Ovary (tissue), 9 donors: ENCODE data around the gene SYT6. TPM values are rescaled to one million over a fixed set of nuclear protein-coding genes. Genes with fewer than 3 reads are reported as not detected.

Source experiments
- DNase-seq, 5 donors: peaks; one replicate each; pipeline ENCODE4 v3.0.0-alpha.2; 2019 to 2020
- H3K27ac ChIP-seq, 2 donors: fragments of 200-600 bp; one replicate each; pipeline versions ENCODE4 v1.5.1 to v1.8.0; 2019 to 2022
- H3K27me3 ChIP-seq: fragments of 200-600 bp; one replicate; pipeline ENCODE4 v1.8.0; 2022
- H3K36me3 ChIP-seq: fragments of 200-600 bp; sonication (generic); one replicate; pipeline ENCODE4 v1.5.1; 2019
- H3K4me1 ChIP-seq: one replicate; pipeline ENCODE4 v1.8.1; 2013; ENCODE audit warnings: mild to moderate bottlenecking, moderate library complexity; ENCODE audit not compliant: insufficient read depth
- H3K4me3 ChIP-seq: fragments of 200-600 bp; sonication (generic); one replicate; pipeline ENCODE4 v1.5.1; 2017
- H3K9me3 ChIP-seq, 2 donors: fragments of 200-600 bp in 1 of 2; sonication (generic) in 1 of 2; one replicate each; pipeline versions ENCODE4 v1.5.1 to v1.8.1; 2013 to 2019; ENCODE audit warnings: mild to moderate bottlenecking in 1 of 2, moderate library complexity in 1 of 2
- CTCF ChIP-seq, 3 donors: fragments of 450-650 bp in 2 of 3; fragments of 200-600 bp in 1 of 3; IDR thresholded peaks; one replicate each; pipeline versions ENCODE4 v1.5.1 to v1.8.0; 2016 to 2022; ENCODE audit warnings: antibody characterized with exemption in 3 of 3, mild to moderate bottlenecking in 1 of 3
- EP300 ChIP-seq: sonication (generic); formaldehyde crosslinking; IDR thresholded peaks from one replicate; pipeline ENCODE4 v1.6.1; 2017; ENCODE audit warnings: antibody characterized with exemption
- POLR2A ChIP-seq: fragments of 450-650 bp; IDR thresholded peaks from one replicate; pipeline ENCODE4 v1.6.1; 2017; ENCODE audit warnings: antibody characterized with exemption, mild to moderate bottlenecking, moderate library complexity
- WGBS, 3 donors: extraction: QIAGEN DNeasy Blood & Tissue Kit in 1 of 3; methylation state at CpG; one replicate each; pipeline versions ENCODE4 v1.1.5 to v1.1.7; 2013 to 2017; 5-methylcytosine and 5-hydroxymethylcytosine counted together
- intact Hi-C, 4 donors: fragments of 100-400 bp; cut with DNase I; formaldehyde crosslinking; loops; one replicate each; pipeline versions ENCODE4 v1.11.0 to v1.15.1; 2022 to 2023
- polyA plus RNA-seq, 2 donors: library from polyadenylated mRNA; stranded (reverse); fragments of 200-250 nt in 1 of 2; fragments of 350-450 nt in 1 of 2; fragmentation: Illumina TruSeq in 1 of 2; extraction: RNeasy Lipid Tissue Mini Kit (QIAGEN cat#74804) in 1 of 2; gene quantifications; one replicate each; pipeline ENCODE4 v1.2.3, GENCODE V29; 2013 to 2014
- total RNA-seq, 7 donors: library from RNA; depleted of rRNA in 2 of 7; stranded (reverse); fragments of >200 nt in 2 of 7; fragmentation: NEBNext Ultra II Directional in 3 of 7; extraction: Animal tissue kit (Norgen Biotek cat#: 25700) in 3 of 7; gene quantifications; one replicate each; pipeline versions ENCODE4 v1.1.0 to v1.2.4, GENCODE V29; 2016 to 2023
- donor health status: DM: no; HTN: no; CAD: no; lungs with moderate emphysema.
- donor health status: DM: no; HTN: no; CAD: no.
- donor health status: Bipolar disorder and iron deficiency.
- donor health status: DM: yes; HTN: yes; CAD: no.
- donor health status: DM: no; HTN: no; CAD: no.
- donor health status: DM: yes; HTN: yes; CAD: no.

Gene SYT6
- total and polyA plus RNA-seq, 9 donors, result 0.13 to 2.2 (median 0.35) TPM

DNA sequence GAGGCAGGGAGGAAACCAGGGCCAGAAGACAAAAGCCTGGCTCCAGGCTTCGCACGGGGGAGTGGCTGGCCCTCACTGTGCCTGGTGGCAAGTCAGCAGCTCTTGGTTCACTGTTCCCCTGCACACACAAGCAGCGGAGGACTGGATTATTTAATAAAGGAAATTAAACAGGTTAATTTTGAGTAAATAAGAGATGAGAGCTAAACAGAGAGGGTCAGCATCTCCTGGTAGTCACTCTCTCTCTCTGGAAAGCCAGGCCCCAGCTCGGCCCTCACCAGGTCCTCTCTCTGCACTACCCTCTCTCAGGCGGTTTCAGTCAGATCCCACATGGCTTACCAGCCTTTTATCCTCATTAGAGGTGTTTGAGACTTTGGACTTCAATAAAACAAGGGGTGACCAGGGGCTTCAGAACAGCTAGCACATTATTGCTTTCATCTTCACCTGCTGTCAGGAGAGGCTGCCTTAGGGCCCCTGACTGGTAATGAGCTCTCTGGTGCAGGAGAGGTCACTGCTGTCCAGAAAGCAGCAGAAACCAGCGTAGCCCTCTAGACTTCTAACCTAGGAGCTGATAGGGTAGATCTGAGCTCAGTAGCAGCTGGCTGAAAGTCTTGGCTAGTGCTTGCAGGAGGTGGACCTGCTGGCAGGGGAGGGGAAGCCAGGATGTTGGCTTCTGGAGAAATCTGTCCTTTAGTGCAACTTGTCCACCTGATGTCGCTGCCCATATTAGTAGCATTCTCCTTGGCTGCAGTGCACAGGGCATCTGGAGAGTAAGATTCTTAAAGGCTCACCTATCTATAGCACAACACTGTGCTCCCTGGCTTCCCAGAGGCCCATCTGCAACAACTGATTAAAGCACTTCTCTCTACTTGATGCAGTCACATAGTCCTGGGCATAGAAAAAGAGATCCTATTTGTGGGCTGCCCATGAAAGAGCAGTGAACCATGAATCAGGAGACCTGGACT lies 45.9 kb downstream of the SYT6 start:
- DNase-seq, result no peak
- intact Hi-C loops, result no loop called here
- no peaks in the 10 kb centered on the region for H3K27me3 ChIP-seq

DNA sequence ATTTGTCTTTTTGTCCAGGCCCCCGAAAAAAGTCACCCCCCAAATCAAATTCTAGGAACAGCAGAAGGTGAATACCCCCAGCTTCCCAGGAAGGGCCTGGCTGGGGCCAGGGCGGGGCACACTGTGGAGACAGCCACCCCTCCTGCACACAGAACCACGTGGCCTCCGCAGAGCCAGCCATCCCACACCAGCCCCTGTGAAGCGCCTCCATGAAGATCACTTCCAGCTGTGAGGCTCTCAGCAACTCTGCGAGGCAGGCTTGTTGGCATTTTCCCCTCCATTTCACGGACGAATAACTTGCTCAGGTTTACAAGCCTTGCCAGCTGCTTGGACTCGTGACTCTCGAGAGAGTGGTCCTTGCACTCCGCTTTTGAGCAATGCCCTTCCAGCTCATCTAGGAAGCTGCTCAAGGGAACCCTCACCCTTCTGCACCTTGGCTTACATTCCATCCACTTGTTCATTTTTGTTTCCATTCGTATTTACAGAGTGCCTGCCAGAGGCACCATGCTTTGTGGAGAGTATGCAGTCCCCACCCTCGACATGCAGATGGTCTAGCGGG lies 48.2 kb downstream of the SYT6 start:
- Histone ChIP-seq H3K36me3 (no peaks in the 10 kb centered on the region), H3K27ac (no peak overlapping the region), H3K4me3 (no peak overlapping the region), H3K4me1 (no peaks in the 10 kb centered on the region), H3K9me3 (no peaks in the 10 kb centered on the region), H3K27me3 (no peaks in the 10 kb centered on the region)
- intact Hi-C loops, result no loop called here
- 62 to 73% (median 65%) methylated on average over 14 of the region's 14 CpGs for WGBS, 3 donors
- TF ChIP-seq EP300, result no peak
- no peak for TF ChIP-seq POLR2A
- TF ChIP-seq CTCF (IDR thresholded peaks at IDR 0.05), result no peak
- no peak for DNase-seq

More for the DNA sequence above, 45.9 kb downstream of the SYT6 start:
- Histone ChIP-seq H3K36me3 (no peaks in the 10 kb centered on the region), H3K27ac (no peak overlapping the region), H3K9me3 (no peaks in the 10 kb centered on the region), H3K4me1 (no peaks in the 10 kb centered on the region), H3K4me3 (no peak overlapping the region)
- TF ChIP-seq EP300, result no peak
- no peak for TF ChIP-seq CTCF (IDR thresholded peaks at IDR 0.05)
- no peak for TF ChIP-seq POLR2A
- 84 to 94% (median 94%) methylated on average over 7 of the region's 7 CpGs for WGBS, 3 donors

- intact Hi-C loops, result no loop called here
- 80 to 91% (median 90%) methylated on average over 3 of the region's 3 CpGs for WGBS, 3 donors
- Histone ChIP-seq H3K4me1 (no peaks in the 10 kb centered on the region), H3K36me3 (no peaks in the 10 kb centered on the region), H3K27me3 (no peaks in the 10 kb centered on the region), H3K9me3 (no peaks in the 10 kb centered on the region), H3K27ac (no peak overlapping the region), H3K4me3 (no peak overlapping the region)
- DNase-seq, result no peak
- TF ChIP-seq CTCF (IDR thresholded peaks at IDR 0.05) (no peak), POLR2A (no peak)
Measured at GRCh38 chr1:114104949-114105348, 48.7 kb downstream of the SYT6 start.

GRCh38 chr1:114103992-114104391 lies 49.7 kb downstream of the SYT6 start:
- no peaks in the 10 kb centered on the region for H3K36me3 ChIP-seq
- H3K9me3 ChIP-seq, result no peaks in the 10 kb centered on the region

GRCh38 chr1:114102136-114102535 lies 51.5 kb downstream of the SYT6 start:
- TF ChIP-seq CTCF (IDR thresholded peaks at IDR 0.05), result no peak
- no peak for TF ChIP-seq POLR2A
- no peak for TF ChIP-seq EP300
- 84 to 89% (median 89%) methylated on average over 2 of the region's 2 CpGs for WGBS, 3 donors
- H3K36me3 ChIP-seq, result no peaks in the 10 kb centered on the region
- no peaks in the 10 kb centered on the region for H3K4me1 ChIP-seq
- no peak for DNase-seq
- H3K4me3 ChIP-seq, result no peak overlapping the region
- intact Hi-C loops, result no loop called here
- H3K27me3 ChIP-seq, result no peaks in the 10 kb centered on the region
- H3K27ac ChIP-seq, result no peak overlapping the region
- H3K9me3 ChIP-seq, result no peaks in the 10 kb centered on the region

More at GRCh38 chr1:114103992-114104391, 49.7 kb downstream of the SYT6 start:
- 91 to 93% (median 93%) methylated on average over 2 of the region's 2 CpGs for WGBS, 3 donors
- no peaks in the 10 kb centered on the region for H3K4me1 ChIP-seq
- intact Hi-C loops, result no loop called here
- no peak for TF ChIP-seq EP300
- no peak for DNase-seq
- H3K27me3 ChIP-seq, result no peaks in the 10 kb centered on the region
- no peak overlapping the region for H3K4me3 ChIP-seq
- H3K27ac ChIP-seq, result no peak overlapping the region
